KMS-11 (cell line): ENCODE results near the gene CNPPD1.
A peak's percentile ranks its signal among the peaks of the same experiment; 100 is the strongest.
"Not testable (repeated sequence)": the region's sequence is repeated elsewhere in the genome, so short reads cannot be mapped to it uniquely, and the experiment has no call there.

Experiments
- H2AFZ ChIP-seq: fragments of 200-600 bp; sonication (generic); 2 replicates; pipeline ENCODE4 v1.6.1; 2016; ENCODE audit warnings: antibody characterized with exemption, mixed run types, low read depth
- H3K27ac ChIP-seq: fragments of 200-600 bp; sonication (generic); 2 replicates; pipeline ENCODE4 v1.6.1; 2016; ENCODE audit warnings: mild to moderate bottlenecking, mixed run types
- H3K27me3 ChIP-seq: fragments of 200-600 bp; sonication (generic); 2 replicates; pipeline ENCODE4 v1.6.1; 2017; ENCODE audit warnings: mild to moderate bottlenecking, low read depth, mixed run types, moderate library complexity; ENCODE audit not compliant: insufficient read depth
- H3K36me3 ChIP-seq: fragments of 200-600 bp; sonication (generic); 2 replicates; pipeline ENCODE4 v1.6.1; 2017; ENCODE audit warnings: mild to moderate bottlenecking, mixed run types; ENCODE audit not compliant: insufficient read depth
- H3K4me1 ChIP-seq: fragments of 200-600 bp; sonication (generic); 2 replicates; pipeline ENCODE4 v1.6.1; 2016; ENCODE audit warnings: mild to moderate bottlenecking, low read depth, mixed run types; ENCODE audit not compliant: poor library complexity, severe bottlenecking
- H3K4me2 ChIP-seq: fragments of 200-600 bp; sonication (generic); 2 replicates; pipeline ENCODE4 v1.7.0; 2016; ENCODE audit warnings: mild to moderate bottlenecking, mixed run types
- H3K4me3 ChIP-seq: fragments of 200-600 bp; sonication (generic); IDR thresholded peaks from 2 replicates; pipeline ENCODE4 v1.6.1; 2017; ENCODE audit warnings: low read depth, low read length, mixed read lengths; ENCODE audit not compliant: insufficient read depth
- H3K79me2 ChIP-seq: fragments of 200-600 bp; sonication (generic); 2 replicates; pipeline ENCODE4 v1.6.1; 2016; ENCODE audit warnings: low read depth, mixed run types; ENCODE audit not compliant: insufficient read depth
- H3K9ac ChIP-seq: fragments of 200-600 bp; sonication (generic); 2 replicates; pipeline ENCODE4 v1.6.1; 2016; ENCODE audit warnings: mild to moderate bottlenecking, mixed run types
- H4K20me1 ChIP-seq: fragments of 200-600 bp; sonication (generic); 2 replicates; pipeline ENCODE4 v1.6.1; 2016; ENCODE audit warnings: mild to moderate bottlenecking, mixed run types; ENCODE audit not compliant: insufficient read depth
- CTCF ChIP-seq: fragments of 200-600 bp; sonication (generic); conservative IDR thresholded peaks from 2 replicates; pipeline ENCODE4 v1.6.1; 2017; ENCODE audit warnings: low read depth, mild to moderate bottlenecking, antibody characterized with exemption, low read length, moderate library complexity, mixed read lengths

Gene CNPPD1

GRCh38 chr2:219206328-219207133 lies 29.8 kb upstream of the CNPPD1 start, which contains the start of gene ZFAND2B:
Gene ZFAND2B (plus strand): TSS chr2:219206782. CDS start chr2:219206988, 206 bp downstream.
- peak within 1 kb of the TSS; percentile 77 for H2AFZ ChIP-seq
- H3K36me3 ChIP-seq, result no peaks in the 10 kb centered on the region
- peak within 1 kb of the TSS; percentile 74 for H3K9ac ChIP-seq
- no peak for TF ChIP-seq CTCF
- H3K27ac ChIP-seq, result peak within 1 kb of the TSS; percentile 69
- H3K4me1 ChIP-seq, result peaks cover 18% of the 10 kb centered on the region
- H3K27me3 ChIP-seq, result no peaks in the 10 kb centered on the region
- no peaks in the 10 kb centered on the region for H3K79me2 ChIP-seq
- peak within 1 kb of the TSS; percentile 74 for H3K4me2 ChIP-seq
- peak within 1 kb of the TSS; percentile 80 for H3K4me3 ChIP-seq
- H4K20me1 ChIP-seq, result no peaks in the 10 kb centered on the region

DNA sequence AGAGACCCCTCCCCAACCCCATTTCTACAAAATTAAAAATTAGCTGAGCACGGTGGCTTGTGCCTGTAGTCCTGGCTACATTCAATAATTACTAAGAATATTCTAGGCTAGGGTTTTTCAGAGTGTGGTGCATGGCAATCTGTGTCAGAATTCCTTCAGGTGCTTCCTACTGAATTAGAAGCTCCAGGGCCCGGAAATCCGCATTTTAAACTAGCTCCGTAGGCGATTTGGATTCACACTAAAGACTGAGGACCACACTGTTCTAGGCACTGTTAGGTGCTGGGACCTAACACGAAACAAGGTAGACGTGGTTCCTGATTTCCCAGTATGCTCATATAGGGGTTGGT lies 29.2 kb upstream of the CNPPD1 start:
- Histone ChIP-seq H3K4me2 (peak overlapping the region; percentile 74), H2AFZ (peak overlapping the region; percentile 77)

DNA sequence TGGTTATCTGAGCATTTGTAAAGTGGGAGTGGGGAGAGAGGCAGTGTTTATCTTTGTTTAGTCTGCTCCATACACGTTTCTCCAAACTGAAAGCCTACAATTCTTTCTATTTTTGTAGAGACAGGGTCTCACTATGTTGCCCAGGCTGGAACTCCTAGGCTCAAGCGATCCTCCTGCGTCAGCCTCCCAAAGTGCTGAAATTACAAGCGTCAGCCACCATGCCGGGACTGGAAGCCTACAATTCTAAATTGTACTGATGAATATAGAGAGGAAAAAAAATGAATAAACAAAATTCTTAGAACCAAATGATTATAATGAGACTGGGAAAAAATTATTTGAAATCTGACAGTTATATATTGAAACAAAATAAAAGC lies 28.4 kb upstream of the CNPPD1 start:
- TF ChIP-seq CTCF, result no peak
- no peaks in the 10 kb centered on the region for H3K36me3 ChIP-seq
- no peaks in the 10 kb centered on the region for H3K27me3 ChIP-seq
- no peak overlapping the region for H3K4me2 ChIP-seq
- no peaks in the 10 kb centered on the region for H3K79me2 ChIP-seq
- peaks cover 18% of the 10 kb centered on the region for H3K4me1 ChIP-seq
- H2AFZ ChIP-seq, result no peak overlapping the region
- H3K27ac ChIP-seq, result no peak overlapping the region
- H3K9ac ChIP-seq, result no peak overlapping the region
- H4K20me1 ChIP-seq, result no peaks in the 10 kb centered on the region
- no peak overlapping the region for H3K4me3 ChIP-seq

More for the DNA sequence above, 29.2 kb upstream of the CNPPD1 start:
- Histone ChIP-seq H3K4me3 (peak overlapping the region; percentile 80), H3K27ac (peak overlapping the region; percentile 69), H3K27me3 (no peaks in the 10 kb centered on the region), H3K4me1 (peaks cover 18% of the 10 kb centered on the region), H3K36me3 (no peaks in the 10 kb centered on the region), H3K79me2 (no peaks in the 10 kb centered on the region), H4K20me1 (no peaks in the 10 kb centered on the region), H3K9ac (peak overlapping the region; percentile 74)
- no peak for TF ChIP-seq CTCF

GRCh38 chr2:219204425-219205164 lies 27.9 kb upstream of the CNPPD1 start:
- TF ChIP-seq CTCF, result no peak
- no peak overlapping the region for H3K4me3 ChIP-seq
- H3K27ac ChIP-seq, result no peak overlapping the region
- no peak overlapping the region for H2AFZ ChIP-seq
- H3K4me1 ChIP-seq, result peaks cover 18% of the 10 kb centered on the region
- no peaks in the 10 kb centered on the region for H3K27me3 ChIP-seq
- H3K36me3 ChIP-seq, result no peaks in the 10 kb centered on the region
- no peak overlapping the region for H3K4me2 ChIP-seq
- no peaks in the 10 kb centered on the region for H4K20me1 ChIP-seq
- no peak overlapping the region for H3K9ac ChIP-seq
- H3K79me2 ChIP-seq, result no peaks in the 10 kb centered on the region

- not testable (repeated sequence) for H3K79me2 ChIP-seq, H3K27ac ChIP-seq, H3K4me3 ChIP-seq, H3K27me3 ChIP-seq, H3K36me3 ChIP-seq, H3K4me2 ChIP-seq, H4K20me1 ChIP-seq, H2AFZ ChIP-seq, H3K9ac ChIP-seq
- H3K4me1 ChIP-seq, result peaks cover 11% of the 10 kb centered on the region
These were observed 24.6 kb upstream of the CNPPD1 start for GRCh38 chr2:219201331-219201730.

DNA sequence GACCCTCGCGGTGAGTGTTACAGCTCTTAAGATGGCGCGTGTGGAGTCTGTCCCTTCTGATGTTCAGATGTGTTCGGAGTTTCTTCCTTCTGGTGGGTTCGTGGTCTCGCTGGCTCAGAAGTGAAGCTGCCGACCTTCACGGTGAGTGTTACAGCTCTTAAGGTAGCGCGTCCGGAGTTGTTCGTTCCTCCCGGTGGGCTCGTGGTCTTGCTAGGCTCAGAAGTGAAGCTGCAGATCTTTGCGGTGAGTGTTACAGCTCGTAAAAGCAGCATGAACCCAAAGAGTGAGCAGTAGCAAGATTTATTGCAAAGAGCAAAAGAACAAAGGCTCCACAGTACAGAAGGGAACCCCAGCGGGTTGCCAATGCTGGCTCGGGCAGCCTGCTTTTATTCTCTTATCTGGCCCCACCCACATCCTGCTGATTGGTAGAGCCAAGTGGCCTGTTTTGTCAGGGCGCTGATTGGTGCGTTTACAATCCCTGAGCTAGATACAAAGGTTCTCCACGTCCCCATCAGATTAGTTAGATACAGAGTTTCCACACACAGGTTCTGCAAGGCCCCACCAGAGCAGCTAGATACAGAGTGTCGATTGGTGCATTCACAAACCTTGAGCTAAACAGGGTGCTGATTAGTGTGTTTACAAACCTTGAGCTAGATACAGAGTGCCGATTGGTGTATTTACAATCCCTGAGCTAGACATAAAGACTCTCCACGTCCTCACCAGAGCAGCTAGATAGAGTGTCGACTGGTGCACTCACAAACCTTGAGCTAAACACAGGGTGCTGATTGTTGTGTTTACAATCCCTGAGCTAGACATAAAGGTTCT lies 24.0 kb upstream of the CNPPD1 start:
- not testable (repeated sequence) for H3K9ac ChIP-seq, H3K4me2 ChIP-seq, H3K27ac ChIP-seq, H3K4me3 ChIP-seq, H3K36me3 ChIP-seq, H3K27me3 ChIP-seq, H3K79me2 ChIP-seq, H4K20me1 ChIP-seq, H3K4me1 ChIP-seq, H2AFZ ChIP-seq
